H9 (cell line): ENCODE results near the gene THRAP3. TPM values are rescaled to one million over a fixed set of nuclear protein-coding genes. Genes with fewer than 3 reads are reported as not detected.

Experiments used
- DNase-seq: peaks from one replicate; pipeline ENCODE4 v3.0.0-alpha.2; 2017
- H2AFZ ChIP-seq: one replicate; pipeline ENCODE4 v1.6.1; 2013; ENCODE audit warnings: mild to moderate bottlenecking, low read length, control low read depth, moderate library complexity
- H2AK5ac ChIP-seq: 2 replicates; pipeline ENCODE4 v1.6.1; 2013; ENCODE audit warnings: low read length, control low read depth, mixed read lengths; ENCODE audit not compliant: insufficient read length
- H2BK120ac ChIP-seq: one replicate; pipeline ENCODE4 v1.6.1; 2013; ENCODE audit warnings: low read depth, mild to moderate bottlenecking, low read length, control low read depth, inconsistent platforms; ENCODE audit not compliant: poor library complexity, severe bottlenecking
- H2BK12ac ChIP-seq: 2 replicates; pipeline ENCODE4 v1.6.1; 2013; ENCODE audit warnings: low read length, control low read depth, mixed read lengths, low read depth; ENCODE audit not compliant: insufficient read length
- H2BK15ac ChIP-seq: 2 replicates; pipeline ENCODE4 v1.6.1; 2013; ENCODE audit warnings: low read depth, low read length, control low read depth
- H2BK20ac ChIP-seq: one replicate; pipeline ENCODE4 v1.6.1; 2013; ENCODE audit warnings: low read depth, mild to moderate bottlenecking, low read length, control low read depth, inconsistent platforms; ENCODE audit not compliant: poor library complexity, severe bottlenecking
- H2BK5ac ChIP-seq: 2 replicates; pipeline ENCODE4 v1.6.1; 2013; ENCODE audit warnings: low read length, control low read depth, mixed read lengths; ENCODE audit not compliant: insufficient read length
- H3K14ac ChIP-seq: 2 replicates; pipeline ENCODE4 v1.6.1; 2013; ENCODE audit warnings: low read length, control low read depth; ENCODE audit not compliant: insufficient read depth
- H3K18ac ChIP-seq: 2 replicates; pipeline ENCODE4 v1.6.1; 2013; ENCODE audit warnings: low read depth, mild to moderate bottlenecking, mixed read lengths, low read length, control low read depth; ENCODE audit not compliant: insufficient read length
- H3K23ac ChIP-seq: 2 replicates; pipeline ENCODE4 v1.6.1; 2013; ENCODE audit warnings: low read length, control low read depth, mixed read lengths, low read depth; ENCODE audit not compliant: insufficient read length
- H3K23me2 ChIP-seq: 2 replicates; pipeline ENCODE4 v1.6.1; 2013; ENCODE audit warnings: low read depth, mild to moderate bottlenecking, mixed read lengths, low read length, control low read depth; ENCODE audit not compliant: insufficient read length, poor library complexity, severe bottlenecking
- H3K27ac ChIP-seq: 2 replicates; pipeline ENCODE4 v1.5.1; 2013; ENCODE audit warnings: low read length, control low read depth, mixed read lengths, low read depth; ENCODE audit not compliant: insufficient read length
- H3K27me3 ChIP-seq: 2 replicates; pipeline ENCODE4 v1.6.1; 2013; ENCODE audit warnings: low read length, control low read depth, inconsistent platforms; ENCODE audit not compliant: insufficient read depth
- H3K4ac ChIP-seq: 2 replicates; pipeline ENCODE4 v1.6.1; 2013; ENCODE audit warnings: low read depth, mild to moderate bottlenecking, control low read depth, inconsistent platforms, low read length, moderate library complexity
- H3K4me1 ChIP-seq: 2 replicates; pipeline ENCODE4 v1.6.1; 2013; ENCODE audit warnings: low read length, control low read depth, inconsistent platforms; ENCODE audit not compliant: insufficient read depth
- H3K4me2 ChIP-seq: 2 replicates; pipeline ENCODE4 v1.6.1; 2013; ENCODE audit warnings: low read length, control low read depth, mixed read lengths; ENCODE audit not compliant: insufficient read length, insufficient read depth
- H3K56ac ChIP-seq: 2 replicates; pipeline ENCODE4 v1.6.1; 2013; ENCODE audit warnings: low read depth, mild to moderate bottlenecking, mixed read lengths, low read length, control low read depth; ENCODE audit not compliant: insufficient read length
- H3K79me1 ChIP-seq: 2 replicates; pipeline ENCODE4 v1.6.1; 2013; ENCODE audit warnings: low read depth, mild to moderate bottlenecking, moderate library complexity, low read length, control low read depth, inconsistent platforms; ENCODE audit not compliant: insufficient read depth, poor library complexity, severe bottlenecking
- H3K79me2 ChIP-seq: 2 replicates; pipeline ENCODE4 v1.6.1; 2013; ENCODE audit warnings: low read length, control low read depth, inconsistent platforms; ENCODE audit not compliant: insufficient read depth
- H3K9ac ChIP-seq: 2 replicates; pipeline ENCODE4 v1.6.1; 2013; ENCODE audit warnings: low read length, control low read depth, mixed read lengths; ENCODE audit not compliant: insufficient read length; ENCODE audit errors: extremely low read depth
- H3K9me3 ChIP-seq: one replicate; pipeline ENCODE4 v1.6.1; 2013; ENCODE audit warnings: low read depth, low read length, inconsistent platforms; ENCODE audit not compliant: control insufficient read depth
- H3T11ph ChIP-seq: one replicate; pipeline ENCODE4 v1.6.1; 2013; ENCODE audit warnings: mild to moderate bottlenecking, low read length, control low read depth, inconsistent platforms
- H4K20me1 ChIP-seq: one replicate; pipeline ENCODE4 v1.6.1; 2013; ENCODE audit not compliant: control insufficient read depth, insufficient read length, insufficient read depth
- H4K5ac ChIP-seq: 2 replicates; pipeline ENCODE4 v1.6.1; 2013; ENCODE audit warnings: low read depth, mild to moderate bottlenecking, mixed read lengths, low read length, control low read depth; ENCODE audit not compliant: insufficient read length
- H4K8ac ChIP-seq: replicated peaks from 2 replicates; pipeline ENCODE4 v1.6.1; 2013; ENCODE audit warnings: low read length, control low read depth, mixed read lengths, low read depth; ENCODE audit not compliant: insufficient read length
- H4K91ac ChIP-seq: 2 replicates; pipeline ENCODE4 v1.6.1; 2013; ENCODE audit warnings: low read depth, mild to moderate bottlenecking, moderate library complexity, mixed read lengths, low read length, control low read depth; ENCODE audit not compliant: insufficient read length
- H3K27ac Mint-ChIP-seq, 3 experiments: 2 replicates in 2 of 3; 3 replicates in 1 of 3; pipeline ENCODE4 v1.8.0; 2020 to 2021; ENCODE audit warnings: mixed read lengths in 3 of 3, mild to moderate bottlenecking in 1 of 3, moderate library complexity in 1 of 3
- H3K27me3 Mint-ChIP-seq: 2 replicates; pipeline ENCODE4 v1.8.0; 2021; ENCODE audit warnings: low read depth, mild to moderate bottlenecking, moderate library complexity, mixed read lengths
- H3K36me3 Mint-ChIP-seq, 3 experiments: 2 replicates in 2 of 3; 3 replicates in 1 of 3; pipeline ENCODE4 v1.8.0; 2020 to 2021; ENCODE audit warnings: low read depth in 3 of 3, mixed read lengths in 3 of 3; ENCODE audit not compliant: insufficient read depth in 1 of 3
- H3K4me1 Mint-ChIP-seq, 2 experiments: 2 replicates each; pipeline ENCODE4 v1.8.0; 2020; ENCODE audit warnings: mixed read lengths in 2 of 2
- H3K4me3 Mint-ChIP-seq, 2 experiments: 2 replicates in 1 of 2; 3 replicates in 1 of 2; pipeline ENCODE4 v1.8.0; 2020 to 2021; ENCODE audit warnings: mild to moderate bottlenecking in 2 of 2, mixed read lengths in 2 of 2, moderate library complexity in 1 of 2
- H3K9me3 Mint-ChIP-seq, 2 experiments: 2 replicates in 1 of 2; 3 replicates in 1 of 2; pipeline ENCODE4 v1.8.0; 2020; ENCODE audit warnings: mild to moderate bottlenecking in 2 of 2, mixed read lengths in 2 of 2, moderate library complexity in 1 of 2
- WGBS: extraction: QIAGEN DNeasy Blood & Tissue Kit; methylation state at CpG from one replicate; pipeline ENCODE4 v1.1.7; 2013; ENCODE audit warnings: missing lambda C conversion rate, low lambda C conversion rate, mixed read lengths; ENCODE audit not compliant: insufficient read length; ENCODE audit errors: extremely low coverage; 5-methylcytosine and 5-hydroxymethylcytosine counted together
- total RNA-seq: library from RNA; stranded (reverse); gene quantifications from 2 replicates; pipeline ENCODE4 v1.2.1, GENCODE V29; 2021
- TF ChIP-seq, protein P1 (sequence below): fragments of 200-600 bp; sonication (generic); conservative IDR thresholded peaks from 3 replicates; pipeline ENCODE4 v1.8.0; 2021; ENCODE audit warnings: antibody characterized with exemption, mild to moderate bottlenecking

THRAP3 gene
- total RNA-seq, 1 experiment from 2014 or later: 186 TPM

DNA sequence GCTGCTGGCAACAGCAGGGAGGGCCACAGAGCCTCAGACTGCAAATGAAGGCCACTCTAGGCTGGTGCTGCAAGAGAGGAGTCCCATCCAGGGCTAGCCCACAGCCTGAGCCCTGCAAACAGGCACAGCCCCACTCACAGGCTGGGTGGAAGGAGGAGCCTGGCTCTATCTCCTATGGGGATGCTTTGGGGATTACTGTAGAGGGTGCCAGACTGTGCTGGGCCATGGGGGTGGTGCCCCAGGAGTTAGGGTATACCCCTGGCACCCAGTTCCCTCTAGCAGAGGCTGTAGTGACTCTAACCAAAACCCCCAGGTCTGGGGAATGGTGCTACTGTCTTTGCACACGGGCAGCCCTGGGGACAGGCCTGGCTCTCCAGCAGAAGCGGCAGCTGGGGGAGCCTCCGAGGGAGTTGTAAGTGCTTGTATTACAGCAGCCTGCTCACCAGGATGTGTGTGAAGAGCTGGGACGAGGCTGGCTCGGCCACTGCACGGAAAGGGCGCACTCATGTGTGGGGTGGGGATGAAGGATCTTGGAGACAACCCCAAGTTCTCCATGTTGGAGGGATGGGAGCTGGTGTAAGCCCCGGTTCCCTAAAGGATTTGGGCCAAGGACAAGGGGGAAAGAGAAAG lies 122.6 kb downstream of the THRAP3 start:
- H3K23ac ChIP-seq: no peak overlapping the region
- no peak overlapping the region for H3K56ac ChIP-seq
- WGBS: no CpG with 5 or more reads among the region's 8 CpGs
- no peak overlapping the region for H4K91ac ChIP-seq
- no peaks in the 10 kb centered on the region for H3K9me3 ChIP-seq
- no peak overlapping the region for H2BK20ac ChIP-seq
- H2AFZ ChIP-seq: no peak overlapping the region
- no peak overlapping the region for H3K9ac ChIP-seq
- no peaks in the 10 kb centered on the region for H4K20me1 ChIP-seq
- H3K79me1 ChIP-seq: no peaks in the 10 kb centered on the region
- Mint-ChIP-seq H3K27ac (peak overlapping the region in 1 of 3 experiments; percentile 41; a peak in 2 of 7 replicates), H3K27me3 (no peaks in the 10 kb centered on the region), H3K9me3 (no peaks in the 10 kb centered on the region), H3K36me3 (peaks cover 11 to 34% (median 21%) of the 10 kb centered on the region in 3 experiments; a peak in 6 of 7 replicates), H3K4me1 (peaks cover 0 to 5% of the 10 kb centered on the region in 2 experiments; a peak in 1 of 4 replicates), H3K4me3 (no peak overlapping the region; a peak in 1 of 5 replicates)
- H3K27me3 ChIP-seq: no peaks in the 10 kb centered on the region
- H3K18ac ChIP-seq: no peak overlapping the region
- TF ChIP-seq, protein P1, sequence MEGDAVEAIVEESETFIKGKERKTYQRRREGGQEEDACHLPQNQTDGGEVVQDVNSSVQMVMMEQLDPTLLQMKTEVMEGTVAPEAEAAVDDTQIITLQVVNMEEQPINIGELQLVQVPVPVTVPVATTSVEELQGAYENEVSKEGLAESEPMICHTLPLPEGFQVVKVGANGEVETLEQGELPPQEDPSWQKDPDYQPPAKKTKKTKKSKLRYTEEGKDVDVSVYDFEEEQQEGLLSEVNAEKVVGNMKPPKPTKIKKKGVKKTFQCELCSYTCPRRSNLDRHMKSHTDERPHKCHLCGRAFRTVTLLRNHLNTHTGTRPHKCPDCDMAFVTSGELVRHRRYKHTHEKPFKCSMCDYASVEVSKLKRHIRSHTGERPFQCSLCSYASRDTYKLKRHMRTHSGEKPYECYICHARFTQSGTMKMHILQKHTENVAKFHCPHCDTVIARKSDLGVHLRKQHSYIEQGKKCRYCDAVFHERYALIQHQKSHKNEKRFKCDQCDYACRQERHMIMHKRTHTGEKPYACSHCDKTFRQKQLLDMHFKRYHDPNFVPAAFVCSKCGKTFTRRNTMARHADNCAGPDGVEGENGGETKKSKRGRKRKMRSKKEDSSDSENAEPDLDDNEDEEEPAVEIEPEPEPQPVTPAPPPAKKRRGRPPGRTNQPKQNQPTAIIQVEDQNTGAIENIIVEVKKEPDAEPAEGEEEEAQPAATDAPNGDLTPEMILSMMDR: no peak
- H4K5ac ChIP-seq: no peak overlapping the region
- H2BK15ac ChIP-seq: no peak overlapping the region
- DNase-seq: no peak
- H3K4me1 ChIP-seq: no peaks in the 10 kb centered on the region
- H3K14ac ChIP-seq: no peak overlapping the region
- H3K4ac ChIP-seq: no peak overlapping the region
- no peak overlapping the region for H3T11ph ChIP-seq
- no peaks in the 10 kb centered on the region for H3K79me2 ChIP-seq
- no peak overlapping the region for H2BK12ac ChIP-seq
- no peaks in the 10 kb centered on the region for H3K23me2 ChIP-seq
- H2BK120ac ChIP-seq: no peak overlapping the region
- H3K27ac ChIP-seq: no peak overlapping the region
- no peak overlapping the region for H3K4me2 ChIP-seq
- no peak overlapping the region for H2BK5ac ChIP-seq
- no peak overlapping the region for H2AK5ac ChIP-seq
- no peak overlapping the region for H4K8ac ChIP-seq
